HL-60/S4 treated with phorbol 12-myristate 13-acetate at 8.2 ng/mL for 4 days and 3 days (cell line): ENCODE measurements around the gene MMP10.

Source experiments
- in situ Hi-C: fragments of 300-500 bp; cut with MboI; formaldehyde crosslinking; loops from 2 replicates; pipeline ENCODE4 v1.15.0; 2022; ENCODE audit warnings: low sequenced_read_pairs

Gene MMP10

GRCh38 chr11:102780491-102780918 is at the start of gene MMP10:
TSS of gene MMP10 (minus strand) at chr11:102780628. CDS start at chr11:102780591, 37 bp downstream.
- in situ Hi-C loops: no loop called here

GRCh38 chr11:102829316-102830000 is 49.0 kb upstream of the MMP10 start:
- in situ Hi-C loops: no loop called here

GRCh38 chr11:102824556-102824955 is 44.1 kb upstream of the MMP10 start:
- in situ Hi-C loops: no loop called here

DNA sequence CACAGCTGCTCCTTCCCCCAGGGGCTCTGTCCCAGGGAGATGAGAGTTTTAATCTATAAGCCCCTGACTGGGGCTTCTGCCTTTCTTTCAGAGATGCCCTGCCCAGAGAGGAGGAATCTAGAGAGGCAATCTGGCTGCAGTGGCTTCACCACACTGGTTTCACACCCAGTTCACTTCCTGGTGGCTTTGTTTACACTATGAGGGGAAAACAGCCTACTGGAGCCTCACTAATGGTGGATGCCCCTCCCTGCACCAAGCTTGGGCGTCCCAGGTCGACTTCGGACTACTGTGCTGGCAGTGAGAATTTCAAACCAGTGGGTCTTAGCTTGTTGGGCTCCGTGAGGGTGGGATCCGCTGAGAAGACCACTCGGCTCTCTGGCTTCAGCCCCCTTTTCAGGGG is 39.1 kb upstream of the MMP10 start:
- in situ Hi-C loops: no loop called here

- in situ Hi-C loops: no loop called here
These were observed 33.1 kb upstream of the MMP10 start for GRCh38 chr11:102813484-102813883.

DNA sequence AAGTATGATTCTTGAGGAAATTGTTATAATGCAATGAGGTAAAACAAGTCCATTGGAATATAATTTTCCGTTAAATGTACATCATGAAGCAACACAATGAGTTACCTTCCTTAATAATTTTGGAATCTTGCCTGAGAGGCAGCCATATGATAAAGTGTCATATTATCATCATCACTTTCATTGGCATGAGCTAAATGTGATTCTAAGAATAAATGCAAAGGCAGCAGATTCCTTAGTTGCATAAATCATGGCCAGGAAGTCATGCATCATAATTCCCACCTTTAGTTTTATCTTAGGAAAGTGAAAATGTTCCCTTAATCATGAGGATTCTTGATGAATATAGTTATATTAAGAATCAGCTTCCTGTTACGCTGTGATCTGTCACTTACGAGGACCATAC is 31.8 kb upstream of the MMP10 start:
- in situ Hi-C loops: no loop called here

- in situ Hi-C loops: no loop called here
These were observed 30.7 kb upstream of the MMP10 start for GRCh38 chr11:102810950-102811660.

- in situ Hi-C loops: no loop called here
These were observed 29.5 kb upstream of the MMP10 start for GRCh38 chr11:102809971-102810370.

- in situ Hi-C loops: no loop called here
These were observed 27.5 kb upstream of the MMP10 start for GRCh38 chr11:102807921-102808320.

GRCh38 chr11:102806296-102806695 is 25.9 kb upstream of the MMP10 start:
- in situ Hi-C loops: no loop called here

GRCh38 chr11:102802341-102802740 is 21.9 kb upstream of the MMP10 start:
- in situ Hi-C loops: no loop called here

- in situ Hi-C loops: no loop called here
These were observed 20.3 kb upstream of the MMP10 start for GRCh38 chr11:102800767-102801166.

- in situ Hi-C loops: no loop called here
These were observed 19.4 kb upstream of the MMP10 start for GRCh38 chr11:102799681-102800340.

DNA sequence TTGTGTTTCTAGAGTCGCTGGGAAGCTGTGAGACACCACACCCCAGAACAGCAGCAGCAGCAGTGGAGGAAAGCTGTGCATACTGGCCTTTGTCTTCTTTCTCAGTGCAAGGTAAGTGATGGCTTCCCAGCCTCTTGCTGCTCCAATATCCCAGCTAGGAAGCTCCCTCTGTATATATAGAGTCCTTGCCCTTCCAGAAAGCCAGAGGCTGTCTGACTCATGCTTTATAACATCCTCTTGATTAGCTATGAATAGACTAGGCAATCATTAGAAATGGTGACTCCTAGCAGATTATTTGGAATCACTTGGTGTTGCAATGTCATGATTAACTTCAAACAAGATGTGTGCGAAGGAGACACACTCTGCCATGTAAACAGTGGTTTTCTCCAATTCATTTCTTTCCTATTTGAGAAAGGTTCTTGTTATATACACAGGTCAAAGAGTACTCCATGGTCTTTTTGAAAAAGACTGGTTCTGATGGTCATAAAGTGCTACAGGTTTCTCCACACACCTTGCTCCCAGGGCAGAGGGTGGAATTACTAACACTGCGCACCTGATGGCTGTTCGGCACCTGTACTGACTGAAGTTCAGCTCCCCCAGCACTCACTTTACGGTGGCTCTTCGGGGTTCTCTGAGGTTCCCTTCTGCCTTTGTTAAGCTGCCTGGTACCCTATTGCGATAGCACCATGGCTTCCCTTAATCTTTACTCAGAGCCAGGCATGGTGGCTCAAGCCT is 17.8 kb upstream of the MMP10 start, which contains the start of gene MMP1:
Gene MMP1 (minus strand): TSS at position 149 of the 735 bp plus-strand sequence. CDS start 68 bp downstream, at position 81.
- in situ Hi-C loops: no loop called here

DNA sequence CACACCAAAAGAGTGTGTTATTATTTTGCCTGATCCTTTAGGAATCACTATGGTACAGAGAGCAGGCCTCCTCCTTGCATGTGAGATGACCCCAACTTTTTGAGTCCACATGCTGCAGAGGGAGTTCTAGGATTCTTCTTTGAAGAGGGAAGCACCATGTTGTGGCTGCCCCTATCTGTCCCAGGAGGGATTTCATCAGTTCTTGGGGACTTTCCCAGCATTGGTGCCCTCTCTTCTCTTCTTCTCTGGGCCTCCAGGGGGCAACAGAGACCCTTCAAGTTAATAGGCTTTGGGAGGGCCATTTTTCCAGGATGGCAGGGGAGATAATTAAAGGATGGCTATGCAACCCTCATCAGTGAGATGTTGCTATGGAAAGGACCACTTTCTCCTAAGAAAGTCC is 14.0 kb upstream of the MMP10 start:
- in situ Hi-C loops: no loop called here

GRCh38 chr11:102793677-102794290 is 13.4 kb upstream of the MMP10 start:
- in situ Hi-C loops: no loop called here

DNA sequence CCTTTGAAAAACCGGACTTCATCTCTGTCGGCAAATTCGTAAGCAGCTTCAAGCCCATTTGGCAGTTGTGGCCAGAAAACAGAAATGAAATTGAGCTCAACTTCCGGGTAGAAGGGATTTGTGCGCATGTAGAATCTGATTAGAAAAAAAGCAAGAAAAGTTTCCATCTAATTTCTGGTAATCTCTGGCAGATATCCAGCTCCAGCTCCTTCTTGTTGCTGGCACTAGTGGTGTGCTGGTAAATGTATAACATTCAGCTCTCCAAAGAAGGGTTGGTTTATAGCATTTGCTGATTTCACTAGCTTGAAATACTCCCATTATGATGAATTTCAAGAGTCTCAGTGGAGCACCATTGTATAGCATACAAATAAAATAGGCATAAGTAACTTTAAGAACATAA is 12.2 kb upstream of the MMP10 start:
- in situ Hi-C loops: no loop called here

- in situ Hi-C loops: no loop called here
These were observed 11.0 kb upstream of the MMP10 start for GRCh38 chr11:102791271-102792036.

DNA sequence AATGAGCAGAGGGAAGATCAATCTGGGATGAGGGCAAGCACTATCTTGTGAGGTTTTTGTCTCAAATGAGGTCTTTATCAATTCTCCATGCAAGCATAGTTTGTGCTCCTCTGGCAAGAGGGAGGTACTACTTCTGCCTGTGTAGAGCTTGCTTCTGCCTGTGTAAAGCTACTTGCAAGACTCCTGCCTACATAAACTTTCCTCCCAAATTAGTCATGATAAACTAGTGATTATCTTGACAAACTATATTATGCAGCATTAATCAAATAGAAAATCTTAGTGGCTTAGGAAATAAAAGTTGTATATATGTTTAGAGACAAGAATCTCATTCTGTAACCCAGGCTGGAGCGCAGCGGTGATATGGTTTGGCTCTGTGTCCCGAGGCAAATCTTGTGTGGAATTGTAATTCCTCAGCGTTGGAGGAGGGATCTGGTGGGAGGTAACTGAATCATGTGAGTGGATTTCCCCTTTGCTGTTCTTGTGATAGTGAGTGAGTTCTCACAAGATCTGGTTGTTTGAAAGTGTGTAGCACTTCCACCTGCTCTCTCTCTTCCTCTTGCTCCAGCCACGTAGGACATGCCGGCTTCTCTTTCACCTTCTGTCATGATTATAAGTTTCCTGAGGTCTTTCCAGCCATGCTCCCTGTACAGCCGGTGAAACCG is 8.0 kb upstream of the MMP10 start:
- in situ Hi-C loops: no loop called here
